WTC11 (cell line): ENCODE results near the gene ITK. TPM values are rescaled to one million over a fixed set of nuclear protein-coding genes. Genes with fewer than 3 reads are reported as not detected.

Source experiments
- ARID4B ChIP-seq: sonication (generic); formaldehyde crosslinking; IDR thresholded peaks from 2 replicates; pipeline ENCODE4 v1.8.0; 2023; ENCODE audit warnings: missing genetic modification reagents, mild to moderate bottlenecking, borderline replicate concordance
- CBFB ChIP-seq: sonication (generic); formaldehyde crosslinking; IDR thresholded peaks from 2 replicates; pipeline ENCODE4 v1.8.1; 2022; ENCODE audit warnings: mild to moderate bottlenecking, low read depth, missing genetic modification reagents
- CDX4 ChIP-seq: fragments of 250-450 bp; sonication (Bioruptor Pico); IDR thresholded peaks from 2 replicates; pipeline ENCODE4 v1.9.0; 2021; ENCODE audit warnings: moderate library complexity, mild to moderate bottlenecking, inconsistent platforms, borderline replicate concordance
- CREB1 ChIP-seq: sonication (generic); formaldehyde crosslinking; IDR thresholded peaks from 2 replicates; pipeline ENCODE4 v1.8.0; 2023; ENCODE audit warnings: mild to moderate bottlenecking, missing genetic modification reagents
- CREM ChIP-seq: sonication (generic); formaldehyde crosslinking; IDR thresholded peaks from 2 replicates; pipeline ENCODE4 v1.8.1; 2022; ENCODE audit warnings: mild to moderate bottlenecking, missing genetic modification reagents, moderate library complexity
- CTCF ChIP-seq: fragments of 200-600 bp; IDR thresholded peaks from 2 replicates; pipeline ENCODE4 v1.8.0; 2022; ENCODE audit warnings: antibody characterized with exemption
- ELF4 ChIP-seq: sonication (generic); formaldehyde crosslinking; IDR thresholded peaks from 2 replicates; pipeline ENCODE4 v1.8.1; 2022; ENCODE audit warnings: low read depth, mild to moderate bottlenecking, moderate library complexity, missing genetic modification reagents
- FOXK1 ChIP-seq: sonication (generic); formaldehyde crosslinking; IDR thresholded peaks from 2 replicates; pipeline ENCODE4 v1.8.0; 2022; ENCODE audit warnings: mild to moderate bottlenecking, moderate library complexity, missing genetic modification reagents
- HMGA2 ChIP-seq: fragments of 250-450 bp; sonication (Bioruptor Pico); IDR thresholded peaks from 2 replicates; pipeline ENCODE4 v1.4.0; 2021; ENCODE audit warnings: mild to moderate bottlenecking, moderate library complexity
- IRF2 ChIP-seq: sonication (generic); formaldehyde crosslinking; IDR thresholded peaks from 2 replicates; pipeline ENCODE4 v1.8.0; 2022; ENCODE audit warnings: low read depth, missing genetic modification reagents, borderline replicate concordance
- JAZF1 ChIP-seq: fragments of 250-450 bp; sonication (Bioruptor Pico); IDR thresholded peaks from 2 replicates; pipeline ENCODE4 v1.9.0; 2021; ENCODE audit warnings: moderate library complexity, mild to moderate bottlenecking, inconsistent platforms
- NR2C2 ChIP-seq: sonication (generic); formaldehyde crosslinking; IDR thresholded peaks from 2 replicates; pipeline ENCODE4 v1.8.0; 2022; ENCODE audit warnings: mild to moderate bottlenecking, missing genetic modification reagents
- RELA ChIP-seq: sonication (generic); formaldehyde crosslinking; IDR thresholded peaks from 2 replicates; pipeline ENCODE4 v1.8.1; 2022; ENCODE audit warnings: missing genetic modification reagents, mild to moderate bottlenecking, borderline replicate concordance
- RORB ChIP-seq: fragments of 250-450 bp; sonication (Bioruptor Pico); IDR thresholded peaks from 2 replicates; pipeline ENCODE4 v1.9.0; 2021; ENCODE audit warnings: mild to moderate bottlenecking
- SP1 ChIP-seq: sonication (generic); formaldehyde crosslinking; conservative IDR thresholded peaks from 2 replicates; pipeline ENCODE4 v1.8.1; 2022; ENCODE audit warnings: missing genetic modification reagents
- TP53 ChIP-seq: sonication (generic); formaldehyde crosslinking; IDR thresholded peaks from 2 replicates; pipeline ENCODE4 v1.8.1; 2023; ENCODE audit warnings: mild to moderate bottlenecking, missing genetic modification reagents
- ZNF281 ChIP-seq: sonication (generic); formaldehyde crosslinking; IDR thresholded peaks from 2 replicates; pipeline ENCODE4 v1.8.0; 2023; ENCODE audit warnings: mild to moderate bottlenecking, missing genetic modification reagents
- ZNF671 ChIP-seq: fragments of 250-450 bp; sonication (Bioruptor Pico); IDR thresholded peaks from 2 replicates; pipeline ENCODE4 v1.8.0; 2021; ENCODE audit warnings: mild to moderate bottlenecking
- total RNA-seq: library from RNA; stranded (reverse); gene quantifications from 3 replicates; pipeline ENCODE4 v1.2.3, GENCODE V29; 2021
- TF ChIP-seq, protein P1 (sequence below): sonication (generic); formaldehyde crosslinking; IDR thresholded peaks from 2 replicates; pipeline ENCODE4 v1.8.1; 2023; ENCODE audit warnings: mild to moderate bottlenecking, missing genetic modification reagents, borderline replicate concordance
- TF ChIP-seq, protein P2 (sequence below): sonication (generic); formaldehyde crosslinking; IDR thresholded peaks from 2 replicates; pipeline ENCODE4 v1.8.1; 2022; ENCODE audit warnings: mild to moderate bottlenecking, missing genetic modification reagents, moderate library complexity, borderline replicate concordance
- TF ChIP-seq, protein P3 (sequence below): sonication (generic); formaldehyde crosslinking; IDR thresholded peaks from 2 replicates; pipeline ENCODE4 v1.8.0; 2022; ENCODE audit warnings: mild to moderate bottlenecking, missing genetic modification reagents
- TF ChIP-seq, protein P4 (sequence below): sonication (generic); formaldehyde crosslinking; IDR thresholded peaks from 2 replicates; pipeline ENCODE4 v1.8.1; 2023; ENCODE audit warnings: mild to moderate bottlenecking, missing genetic modification reagents, moderate library complexity

Gene ITK
- total RNA-seq, 1 experiment from 2014 or later: 0.52 TPM

DNA sequence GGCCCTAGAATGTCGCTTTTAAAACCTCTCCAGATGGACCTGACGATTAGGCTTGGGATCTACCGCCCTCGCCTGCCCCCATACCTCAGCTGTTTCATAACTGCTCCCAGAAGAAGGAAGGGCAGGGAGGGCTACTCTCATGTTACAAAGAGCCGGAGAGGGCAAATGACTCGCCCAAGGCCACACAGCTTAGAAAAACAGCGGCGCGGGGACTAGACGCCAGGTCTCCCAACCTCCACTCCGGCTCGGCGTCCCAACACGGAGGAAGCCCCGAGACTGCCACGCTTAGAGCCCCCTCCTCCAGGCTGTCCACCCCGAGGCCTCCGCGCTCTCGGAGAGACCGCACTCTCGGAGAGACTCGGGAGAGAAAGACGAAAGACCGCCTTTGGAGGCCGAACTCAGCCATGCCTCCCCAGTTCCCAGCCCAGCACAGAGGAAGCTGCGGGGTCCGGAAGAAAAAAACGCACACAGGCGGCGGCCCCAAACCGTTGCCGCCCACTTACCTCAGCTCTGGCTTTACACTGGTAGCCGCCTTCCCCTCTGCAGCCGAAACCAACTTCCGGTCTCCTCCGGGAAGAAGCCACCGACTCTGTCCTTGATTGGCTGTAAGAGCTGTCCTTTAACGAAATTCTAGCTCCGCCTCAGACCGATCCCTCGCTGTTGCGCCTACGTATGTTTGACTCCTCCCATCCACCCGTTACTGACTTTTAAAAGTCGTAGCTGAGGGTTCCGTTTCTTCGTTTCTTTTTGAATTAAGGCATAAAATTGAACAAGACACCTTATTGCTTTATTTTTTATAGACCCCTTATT, 38.1 kb upstream of the ITK start, which contains the start of gene MED7 (continued):
- TF ChIP-seq, protein P1, sequence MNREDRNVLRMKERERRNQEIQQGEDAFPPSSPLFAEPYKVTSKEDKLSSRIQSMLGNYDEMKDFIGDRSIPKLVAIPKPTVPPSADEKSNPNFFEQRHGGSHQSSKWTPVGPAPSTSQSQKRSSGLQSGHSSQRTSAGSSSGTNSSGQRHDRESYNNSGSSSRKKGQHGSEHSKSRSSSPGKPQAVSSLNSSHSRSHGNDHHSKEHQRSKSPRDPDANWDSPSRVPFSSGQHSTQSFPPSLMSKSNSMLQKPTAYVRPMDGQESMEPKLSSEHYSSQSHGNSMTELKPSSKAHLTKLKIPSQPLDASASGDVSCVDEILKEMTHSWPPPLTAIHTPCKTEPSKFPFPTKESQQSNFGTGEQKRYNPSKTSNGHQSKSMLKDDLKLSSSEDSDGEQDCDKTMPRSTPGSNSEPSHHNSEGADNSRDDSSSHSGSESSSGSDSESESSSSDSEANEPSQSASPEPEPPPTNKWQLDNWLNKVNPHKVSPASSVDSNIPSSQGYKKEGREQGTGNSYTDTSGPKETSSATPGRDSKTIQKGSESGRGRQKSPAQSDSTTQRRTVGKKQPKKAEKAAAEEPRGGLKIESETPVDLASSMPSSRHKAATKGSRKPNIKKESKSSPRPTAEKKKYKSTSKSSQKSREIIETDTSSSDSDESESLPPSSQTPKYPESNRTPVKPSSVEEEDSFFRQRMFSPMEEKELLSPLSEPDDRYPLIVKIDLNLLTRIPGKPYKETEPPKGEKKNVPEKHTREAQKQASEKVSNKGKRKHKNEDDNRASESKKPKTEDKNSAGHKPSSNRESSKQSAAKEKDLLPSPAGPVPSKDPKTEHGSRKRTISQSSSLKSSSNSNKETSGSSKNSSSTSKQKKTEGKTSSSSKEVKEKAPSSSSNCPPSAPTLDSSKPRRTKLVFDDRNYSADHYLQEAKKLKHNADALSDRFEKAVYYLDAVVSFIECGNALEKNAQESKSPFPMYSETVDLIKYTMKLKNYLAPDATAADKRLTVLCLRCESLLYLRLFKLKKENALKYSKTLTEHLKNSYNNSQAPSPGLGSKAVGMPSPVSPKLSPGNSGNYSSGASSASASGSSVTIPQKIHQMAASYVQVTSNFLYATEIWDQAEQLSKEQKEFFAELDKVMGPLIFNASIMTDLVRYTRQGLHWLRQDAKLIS (CRISPR knock-in tag): no peak
- TF ChIP-seq JAZF1 (CRISPR knock-in tag) (no peak), ZNF281 (CRISPR knock-in tag) (no peak), CREM (0 out of 2 replicates have a peak, but pooled peaks have one; percentile 37), FOXK1 (no peak), CDX4 (CRISPR knock-in tag) (no peak), TP53 (CRISPR knock-in tag) (no peak), ZNF671 (CRISPR knock-in tag) (no peak), IRF2 (CRISPR knock-in tag) (no peak), HMGA2 (CRISPR knock-in tag) (no peak; the same call in 1 of the 2 replicates), RORB (no peak), ELF4 (no peak), NR2C2 (CRISPR knock-in tag) (no peak), CREB1 (CRISPR knock-in tag) (no peak), CBFB (no peak), ARID4B (CRISPR knock-in tag) (no peak), SP1 (CRISPR knock-in tag) (0 out of 2 replicates have a peak, but pooled peaks have one; percentile 46), RELA (CRISPR knock-in tag) (no peak), CTCF (no peak)
- TF ChIP-seq, protein P2, sequence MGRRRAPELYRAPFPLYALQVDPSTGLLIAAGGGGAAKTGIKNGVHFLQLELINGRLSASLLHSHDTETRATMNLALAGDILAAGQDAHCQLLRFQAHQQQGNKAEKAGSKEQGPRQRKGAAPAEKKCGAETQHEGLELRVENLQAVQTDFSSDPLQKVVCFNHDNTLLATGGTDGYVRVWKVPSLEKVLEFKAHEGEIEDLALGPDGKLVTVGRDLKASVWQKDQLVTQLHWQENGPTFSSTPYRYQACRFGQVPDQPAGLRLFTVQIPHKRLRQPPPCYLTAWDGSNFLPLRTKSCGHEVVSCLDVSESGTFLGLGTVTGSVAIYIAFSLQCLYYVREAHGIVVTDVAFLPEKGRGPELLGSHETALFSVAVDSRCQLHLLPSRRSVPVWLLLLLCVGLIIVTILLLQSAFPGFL (CRISPR knock-in tag): no peak
- TF ChIP-seq, protein P3, sequence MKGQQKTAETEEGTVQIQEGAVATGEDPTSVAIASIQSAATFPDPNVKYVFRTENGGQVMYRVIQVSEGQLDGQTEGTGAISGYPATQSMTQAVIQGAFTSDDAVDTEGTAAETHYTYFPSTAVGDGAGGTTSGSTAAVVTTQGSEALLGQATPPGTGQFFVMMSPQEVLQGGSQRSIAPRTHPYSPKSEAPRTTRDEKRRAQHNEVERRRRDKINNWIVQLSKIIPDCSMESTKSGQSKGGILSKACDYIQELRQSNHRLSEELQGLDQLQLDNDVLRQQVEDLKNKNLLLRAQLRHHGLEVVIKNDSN: no peak
- TF ChIP-seq, protein P4, sequence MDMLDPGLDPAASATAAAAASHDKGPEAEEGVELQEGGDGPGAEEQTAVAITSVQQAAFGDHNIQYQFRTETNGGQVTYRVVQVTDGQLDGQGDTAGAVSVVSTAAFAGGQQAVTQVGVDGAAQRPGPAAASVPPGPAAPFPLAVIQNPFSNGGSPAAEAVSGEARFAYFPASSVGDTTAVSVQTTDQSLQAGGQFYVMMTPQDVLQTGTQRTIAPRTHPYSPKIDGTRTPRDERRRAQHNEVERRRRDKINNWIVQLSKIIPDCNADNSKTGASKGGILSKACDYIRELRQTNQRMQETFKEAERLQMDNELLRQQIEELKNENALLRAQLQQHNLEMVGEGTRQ (CRISPR knock-in tag): no peak
